HEK293 (cell line): Measurements from ENCODE around the gene AIPL1.

Experiments used
- CTCF ChIA-PET: fragments of 350-600 bp; formaldehyde crosslinking; extraction: SDS; loops from one replicate; lab custom pipeline; 2021; ENCODE audit warnings: antibody characterized with exemption; lab: Yijun Ruan, JAX
- POLR2A ChIA-PET: fragments of 300-600 bp; formaldehyde crosslinking; extraction: SDS; loops from one replicate; lab custom pipeline; 2020; ENCODE audit warnings: antibody characterized with exemption, inconsistent platforms; lab: Yijun Ruan, JAX
- H3K27ac ChIP-seq: fragments of 200-500 bp; sonication (Bioruptor generic); 2 replicates; pipeline ENCODE4 v1.5.1; 2014; ENCODE audit warnings: low read depth, low read length, control low read depth, inconsistent platforms; ENCODE audit errors: extremely low read depth
- H3K36me3 ChIP-seq, 2 experiments: fragments of 200-500 bp in 1 of 2; sonication (Bioruptor generic) in 1 of 2; 1 replicate in 1 of 2; 2 replicates in 1 of 2; pipeline ENCODE4 v1.5.1; 2014 to 2017; ENCODE audit warnings: inconsistent platforms in 2 of 2, low read length in 2 of 2; ENCODE audit not compliant: control insufficient read depth in 2 of 2, insufficient read depth in 1 of 2
- H3K4me1 ChIP-seq: fragments of 200-500 bp; sonication (Bioruptor generic); 2 replicates; pipeline ENCODE4 v1.5.1; 2014; ENCODE audit warnings: mild to moderate bottlenecking, low read length, inconsistent platforms; ENCODE audit not compliant: control insufficient read depth, insufficient read depth
- H3K4me3 ChIP-seq: 2 replicates; pipeline ENCODE4 v1.5.1; 2011; ENCODE audit warnings: low read depth, mild to moderate bottlenecking, control low read depth, low read length, moderate library complexity
- H3K9me3 ChIP-seq: fragments of 200-500 bp; sonication (Bioruptor generic); 2 replicates; pipeline ENCODE4 v1.5.1; 2014; ENCODE audit warnings: low read depth, low read length, inconsistent platforms; ENCODE audit not compliant: control insufficient read depth, insufficient read depth
- KLF17 ChIP-seq: fragments of 450-650 bp; formaldehyde crosslinking; IDR thresholded peaks from 2 replicates; pipeline ENCODE4 v1.5.1; 2016; ENCODE audit warnings: missing biosample characterization, missing genetic modification characterization
- MYNN ChIP-seq: fragments of 450-650 bp; formaldehyde crosslinking; IDR thresholded peaks from 2 replicates; pipeline ENCODE4 v1.5.1; 2016; ENCODE audit warnings: missing biosample characterization, missing genetic modification characterization, borderline replicate concordance
- PRDM10 ChIP-seq: fragments of 450-650 bp; formaldehyde crosslinking; IDR thresholded peaks from 2 replicates; pipeline ENCODE4 v1.5.1; 2016; ENCODE audit warnings: missing biosample characterization, missing genetic modification characterization
- REPIN1 ChIP-seq: fragments of 450-650 bp; formaldehyde crosslinking; IDR thresholded peaks from 2 replicates; pipeline ENCODE4 v1.5.1; 2017; ENCODE audit warnings: missing biosample characterization, missing genetic modification characterization, low read depth
- SP3 ChIP-seq: fragments of 450-650 bp; formaldehyde crosslinking; IDR thresholded peaks from 2 replicates; pipeline ENCODE4 v1.5.1; 2016; ENCODE audit warnings: missing biosample characterization, missing genetic modification characterization
- YY2 ChIP-seq: fragments of 450-650 bp; formaldehyde crosslinking; IDR thresholded peaks from 2 replicates; pipeline ENCODE4 v1.5.1; 2016; ENCODE audit warnings: missing biosample characterization, missing genetic modification characterization
- ZBTB17 ChIP-seq: fragments of 450-650 bp; formaldehyde crosslinking; IDR thresholded peaks from 2 replicates; pipeline ENCODE4 v1.5.1; 2016; ENCODE audit warnings: missing biosample characterization, missing genetic modification characterization
- ZBTB44 ChIP-seq: fragments of 450-650 bp; IDR thresholded peaks from 2 replicates; pipeline ENCODE4 v1.5.1; 2018; ENCODE audit warnings: missing biosample characterization, mild to moderate bottlenecking, missing genetic modification characterization
- ZFHX2 ChIP-seq: fragments of 450-650 bp; formaldehyde crosslinking; conservative IDR thresholded peaks from 2 replicates; pipeline ENCODE4 v1.5.1; 2016; ENCODE audit warnings: missing biosample characterization, missing genetic modification characterization
- ZNF140 ChIP-seq: fragments of 450-650 bp; formaldehyde crosslinking; IDR thresholded peaks from 2 replicates; pipeline ENCODE4 v1.5.1; 2016; ENCODE audit warnings: missing biosample characterization, missing genetic modification characterization
- ZNF16 ChIP-seq: fragments of 450-650 bp; formaldehyde crosslinking; IDR thresholded peaks from 2 replicates; pipeline ENCODE4 v1.5.1; 2016; ENCODE audit warnings: low read depth, missing biosample characterization, missing genetic modification characterization
- ZNF645 ChIP-seq: fragments of 450-650 bp; formaldehyde crosslinking; IDR thresholded peaks from 2 replicates; pipeline ENCODE4; 2016; ENCODE audit warnings: missing biosample characterization, missing genetic modification characterization
- ZNF670 ChIP-seq: fragments of 450-650 bp; formaldehyde crosslinking; IDR thresholded peaks from 2 replicates; pipeline ENCODE4 v1.5.1; 2016; ENCODE audit warnings: missing biosample characterization, missing genetic modification characterization, low read depth
- ZNF837 ChIP-seq: fragments of 450-650 bp; formaldehyde crosslinking; IDR thresholded peaks from 2 replicates; pipeline ENCODE4 v1.5.1; 2016; ENCODE audit warnings: missing biosample characterization, missing genetic modification characterization

The AIPL1 gene

GRCh38 chr17:6446516-6447100, 11.7 kb upstream of the AIPL1 start:
- no peak overlapping the region for H3K4me3 ChIP-seq
- ChIA-PET POLR2A (interaction anchor here (1.0 to 2.6 kb wide), 2 partner anchors 8 to 19 kb away, joined by 3 to 13 read pairs; no protein-coding TSS in a partner anchor), CTCF (interaction anchor here (0.6 to 2.1 kb wide), 4 partner anchors 10 to 571 kb away, joined by 3 to 6 read pairs (median 3); no protein-coding TSS in a partner anchor)
- no peaks in the 10 kb centered on the region for H3K9me3 ChIP-seq
- no peak overlapping the region for H3K27ac ChIP-seq
- H3K36me3 ChIP-seq, result peaks cover 0 to 53% of the 10 kb centered on the region in 2 experiments; a peak in 2 of 3 replicates
- H3K4me1 ChIP-seq, result peaks cover 4% of the 10 kb centered on the region; the same call in 1 of the 2 replicates
- TF ChIP-seq ZNF837 (tag by site-specific recombination) (no peak), PRDM10 (tag by site-specific recombination) (no peak), YY2 (tag by site-specific recombination) (no peak), SP3 (tag by site-specific recombination) (no peak), ZBTB44 (tag by site-specific recombination) (no peak), ZNF670 (tag by site-specific recombination) (no peak), MYNN (tag by site-specific recombination) (no peak), ZFHX2 (tag by site-specific recombination) (no peak), ZBTB17 (tag by site-specific recombination) (no peak), KLF17 (tag by site-specific recombination) (no peak), ZNF645 (no peak), ZNF140 (tag by site-specific recombination) (no peak)
- TF ChIP-seq, all 188 proteins: peak for 0

GRCh38 chr17:6444571-6445335, 9.8 kb upstream of the AIPL1 start:
- TF ChIP-seq REPIN1 (tag by site-specific recombination), result 0 out of 2 replicates have a peak, but pooled peaks have one; percentile 53
- peak; percentile 12; the same call in 1 of the 2 replicates for TF ChIP-seq KLF17 (tag by site-specific recombination)
- no peak for TF ChIP-seq ZNF16
- TF ChIP-seq, all 188 proteins: peak for 2
- CTCF ChIA-PET, result interaction anchor here (0.7 to 2.1 kb wide), 3 partner anchors 9 to 29 kb away, joined by 3 to 6 read pairs (median 4); no protein-coding TSS in a partner anchor
- Histone ChIP-seq H3K36me3 (peaks cover 0 to 44% of the 10 kb centered on the region in 2 experiments; a peak in 2 of 3 replicates), H3K4me3 (peak overlapping the region; percentile 66), H3K4me1 (peaks cover 4% of the 10 kb centered on the region; the same call in 1 of the 2 replicates), H3K27ac (peak overlapping the region; percentile 41; the same call in 1 of the 2 replicates), H3K9me3 (no peaks in the 10 kb centered on the region)
- POLR2A ChIA-PET, result interaction anchor here (0.6 to 2.6 kb wide), 11 partner anchors 8 to 976 kb away, joined by 3 to 13 read pairs (median 4); partner anchors contain the start of genes AIPL1, C17orf100, DHX33 and MED31
